Measurements from ENCODE around the gene C6orf132. TPM values are rescaled to one million over a fixed set of nuclear protein-coding genes. Genes with fewer than 3 reads are reported as not detected.

C6orf132 gene
- total and polyA plus RNA-seq, 2 of the 8 experiments (the other 6 are each of a cell fraction or from before 2014, with no cell fraction given), result 31.5 to 64.0 TPM

DNA sequence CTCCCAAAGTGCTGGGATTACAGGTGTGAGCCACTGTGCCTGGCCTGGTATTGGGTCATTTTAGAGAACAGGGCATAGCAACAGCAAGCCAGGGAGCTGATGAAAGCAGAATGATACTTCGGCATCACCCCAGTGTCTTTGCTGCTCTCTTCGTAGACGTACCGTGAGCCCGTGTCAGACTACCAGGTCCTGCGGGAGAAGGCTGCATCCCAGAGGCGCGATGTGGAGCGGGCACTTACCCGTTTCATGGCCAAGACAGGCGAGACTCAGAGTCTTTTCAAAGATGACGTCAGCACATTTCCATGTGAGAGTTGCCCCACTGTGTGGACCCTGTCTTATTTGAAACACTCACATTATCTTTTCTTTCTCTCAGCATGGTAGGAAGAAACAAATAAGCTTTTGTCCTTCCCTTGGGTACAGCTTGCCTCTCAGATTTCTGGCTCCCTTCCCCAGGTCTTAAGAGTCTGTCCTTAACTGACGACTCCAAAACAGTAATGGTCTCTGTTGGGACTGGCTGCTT lies 76.2 kb downstream of the C6orf132 start:
- CTCF ChIA-PET (ENCODE audit: partially characterized antibody), result interaction anchor here (0.6 to 2.2 kb wide), 11 partner anchors 12 to 573 kb away, joined by 3 to 6 read pairs (median 4); no protein-coding TSS in a partner anchor
- 91% methylated on average over 13 of the region's 13 CpGs; no CpG with 5 or more reads in 1 of the 2 experiments for WGBS, 2 experiments (ENCODE audit: extremely low coverage in 1 of 2, insufficient coverage in 1 of 2, insufficient read length in 1 of 2, insufficient replicate concordance in 2 of 2, low coverage in 1 of 2, low lambda C conversion rate in 2 of 2, missing lambda C conversion rate in 1 of 2)
- FAIRE-seq, result no peak
- no peak for TF ChIP-seq SIRT6 (IDR thresholded peaks at IDR 0.05; ENCODE audit: low read length)
- TF ChIP-seq CREB1 (IDR thresholded peaks at IDR 0.05), result no peak
- TF ChIP-seq, protein P1, sequence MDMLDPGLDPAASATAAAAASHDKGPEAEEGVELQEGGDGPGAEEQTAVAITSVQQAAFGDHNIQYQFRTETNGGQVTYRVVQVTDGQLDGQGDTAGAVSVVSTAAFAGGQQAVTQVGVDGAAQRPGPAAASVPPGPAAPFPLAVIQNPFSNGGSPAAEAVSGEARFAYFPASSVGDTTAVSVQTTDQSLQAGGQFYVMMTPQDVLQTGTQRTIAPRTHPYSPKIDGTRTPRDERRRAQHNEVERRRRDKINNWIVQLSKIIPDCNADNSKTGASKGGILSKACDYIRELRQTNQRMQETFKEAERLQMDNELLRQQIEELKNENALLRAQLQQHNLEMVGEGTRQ (IDR thresholded peaks at IDR 0.05; ENCODE audit: low read length), result no peak
- TF ChIP-seq GTF2F1 (IDR thresholded peaks at IDR 0.05; ENCODE audit: borderline replicate concordance, low read depth, low read length), result no peak
- TF ChIP-seq RAD21 (IDR thresholded peaks at IDR 0.05 in 1 of 2, conservative IDR thresholded peaks at IDR 0.05 in 1 of 2; ENCODE audit: low read depth in 2 of 2, low read length in 2 of 2), result no peak
- TF ChIP-seq, protein P2, sequence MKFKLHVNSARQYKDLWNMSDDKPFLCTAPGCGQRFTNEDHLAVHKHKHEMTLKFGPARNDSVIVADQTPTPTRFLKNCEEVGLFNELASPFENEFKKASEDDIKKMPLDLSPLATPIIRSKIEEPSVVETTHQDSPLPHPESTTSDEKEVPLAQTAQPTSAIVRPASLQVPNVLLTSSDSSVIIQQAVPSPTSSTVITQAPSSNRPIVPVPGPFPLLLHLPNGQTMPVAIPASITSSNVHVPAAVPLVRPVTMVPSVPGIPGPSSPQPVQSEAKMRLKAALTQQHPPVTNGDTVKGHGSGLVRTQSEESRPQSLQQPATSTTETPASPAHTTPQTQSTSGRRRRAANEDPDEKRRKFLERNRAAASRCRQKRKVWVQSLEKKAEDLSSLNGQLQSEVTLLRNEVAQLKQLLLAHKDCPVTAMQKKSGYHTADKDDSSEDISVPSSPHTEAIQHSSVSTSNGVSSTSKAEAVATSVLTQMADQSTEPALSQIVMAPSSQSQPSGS (IDR thresholded peaks at IDR 0.05; ENCODE audit: low read length), result no peak
- TF ChIP-seq RFX5 (IDR thresholded peaks at IDR 0.05; ENCODE audit: borderline replicate concordance, low read depth, low read length), result no peak
- no peak for TF ChIP-seq KDM4A (IDR thresholded peaks at IDR 0.05; ENCODE audit: low read depth, low read length, severe bottlenecking)
- TF ChIP-seq SP2 (IDR thresholded peaks at IDR 0.05; ENCODE audit: low read length), result no peak
- TF ChIP-seq SUZ12 (IDR thresholded peaks at IDR 0.05; ENCODE audit: low read length), result no peak
- TF ChIP-seq GABPA (IDR thresholded peaks at IDR 0.05; ENCODE audit: borderline replicate concordance, insufficient read depth, low read length), result no peak

More for the DNA sequence above, 76.2 kb downstream of the C6orf132 start:
- Histone ChIP-seq H3K4me3 (ENCODE audit: extremely low read depth in 1 of 4, insufficient read depth in 2 of 4, low read depth in 3 of 4, low read length in 4 of 4) (no peak overlapping the region), H2AK5ac (ENCODE audit: low read depth, low read length) (no peak overlapping the region), H3K79me2 (ENCODE audit: control insufficient read depth in 1 of 2, insufficient read depth in 2 of 2, low read length in 2 of 2) (no peaks in the 10 kb centered on the region), H4K91ac (replicated peaks; ENCODE audit: insufficient read length, low read length) (no peak overlapping the region), H3K36me3 (ENCODE audit: control insufficient read depth in 2 of 4, insufficient read depth in 4 of 4, low read length in 3 of 4) (peaks cover 12 to 63% (median 47%) of the 10 kb centered on the region in 4 experiments), H2BK5ac (ENCODE audit: low read depth, low read length) (no peak overlapping the region), H3K4me2 (ENCODE audit: insufficient read depth in 1 of 2, low read depth in 2 of 2, low read length in 2 of 2) (no peak overlapping the region), H2BK20ac (ENCODE audit: low read length) (no peak overlapping the region), H4K8ac (ENCODE audit: extremely low read depth, insufficient read depth, low read length) (no peak overlapping the region), H2BK12ac (ENCODE audit: low read depth, low read length) (no peak overlapping the region), H3K27ac (ENCODE audit: low read depth, low read length) (no peak overlapping the region), H4K20me1 (replicated peaks in 1 of 2; ENCODE audit: control insufficient read depth in 1 of 2, insufficient read depth in 2 of 2, low read length in 2 of 2) (no peaks in the 10 kb centered on the region), H3K4ac (replicated peaks; ENCODE audit: insufficient read length, low read depth, low read length) (no peak overlapping the region), H3K56ac (replicated peaks; ENCODE audit: insufficient read length, low read depth, low read length) (no peak overlapping the region), H3K18ac (ENCODE audit: extremely low read depth, low read length) (no peak overlapping the region), H3K23ac (ENCODE audit: insufficient read length) (no peak overlapping the region), H4K5ac (ENCODE audit: insufficient read length, low read depth, low read length) (no peak overlapping the region), H3K27me3 (replicated peaks in 1 of 4; ENCODE audit: control insufficient read depth in 3 of 4, extremely low read depth in 1 of 4, insufficient read depth in 3 of 4, low read length in 3 of 4) (no peaks in the 10 kb centered on the region), H3K9me3 (ENCODE audit: insufficient read depth in 2 of 2, low read depth in 1 of 2, low read length in 1 of 2) (no peaks in the 10 kb centered on the region), H3K79me1 (ENCODE audit: low read depth, low read length) (no peaks in the 10 kb centered on the region), H2BK15ac (ENCODE audit: low read length) (no peak overlapping the region), H2AFZ (ENCODE audit: low read length) (no peak overlapping the region), H2BK120ac (replicated peaks; ENCODE audit: low read depth, low read length) (no peak overlapping the region), H3K4me1 (replicated peaks in 1 of 4; ENCODE audit: control insufficient read depth in 3 of 4, insufficient read depth in 4 of 4, low read length in 3 of 4) (no peaks in the 10 kb centered on the region), H3K14ac (ENCODE audit: insufficient read length) (no peak overlapping the region), H3K23me2 (ENCODE audit: low read depth, low read length) (no peaks in the 10 kb centered on the region), H3K9ac (replicated peaks in 1 of 4; ENCODE audit: extremely low read depth in 1 of 4, low read depth in 3 of 4, low read length in 3 of 4) (no peak overlapping the region)
- DNase-seq (ENCODE audit: low read depth in 1 of 2, low spot score in 2 of 2), result no peak
- POLR2A ChIA-PET (ENCODE audit: partially characterized antibody), result interaction anchor here (0.6 to 2.8 kb wide), 5 partner anchors 9 to 149 kb away, joined by 3 to 12 read pairs (median 4); partner anchors contain the start of gene TAF8

Data from H1 (cell line).